Measurements from ENCODE around the gene CREM.

Gene CREM

DNA sequence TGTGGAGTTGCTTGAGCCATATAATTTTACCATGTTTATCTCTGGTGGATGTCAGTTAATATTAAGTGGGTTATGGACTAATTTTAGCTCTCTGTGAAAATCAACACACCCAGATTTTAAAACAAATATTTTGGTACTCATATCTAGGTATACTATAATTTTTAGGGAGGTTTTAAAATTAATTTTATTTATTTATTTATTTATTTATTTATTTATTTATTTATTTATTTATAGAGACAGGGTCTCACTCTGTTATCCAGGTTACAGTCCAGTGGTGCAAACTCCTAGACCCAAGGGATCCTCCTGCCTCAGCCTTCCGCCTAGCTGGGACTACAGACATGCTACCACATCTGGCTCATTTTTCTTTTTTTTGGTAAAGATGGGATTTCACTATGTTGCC lies 7.3 kb upstream of the CREM start:
- DNase-seq (ENCODE audit: low read depth) = no peak
- H3K4me3 ChIP-seq (ENCODE audit: control insufficient read depth, low read depth, low read length) = no peak overlapping the region
- no peak for TF ChIP-seq CTCF (IDR thresholded peaks at IDR 0.05; ENCODE audit: control insufficient read depth, insufficient read depth, low read depth, low read length, missing control alignments)

DNA sequence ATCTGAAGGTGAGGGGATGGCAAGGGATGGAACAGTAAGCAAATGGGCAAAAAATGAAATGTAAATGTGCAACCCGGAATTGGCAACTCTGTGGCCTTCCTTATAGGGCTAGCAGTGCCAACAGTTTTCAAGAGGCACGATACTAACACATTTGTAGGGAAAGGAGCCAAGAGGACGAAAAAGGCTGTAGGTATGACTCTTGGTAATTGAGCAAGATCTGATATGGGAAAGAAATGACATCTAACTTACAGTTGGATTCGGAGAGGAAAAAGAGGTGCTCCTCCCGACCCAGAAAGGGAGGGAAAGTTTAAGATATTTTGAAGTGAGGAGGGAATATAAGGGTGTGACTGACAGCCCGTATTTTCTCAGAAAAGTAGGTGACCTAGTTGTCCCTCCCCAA lies 2.1 kb upstream of the CREM start:
- no peak overlapping the region for H3K4me3 ChIP-seq (ENCODE audit: control insufficient read depth, low read depth, low read length)
- TF ChIP-seq CTCF (IDR thresholded peaks at IDR 0.05; ENCODE audit: control insufficient read depth, insufficient read depth, low read depth, low read length, missing control alignments) = no peak
- DNase-seq (ENCODE audit: low read depth) = no peak

DNA sequence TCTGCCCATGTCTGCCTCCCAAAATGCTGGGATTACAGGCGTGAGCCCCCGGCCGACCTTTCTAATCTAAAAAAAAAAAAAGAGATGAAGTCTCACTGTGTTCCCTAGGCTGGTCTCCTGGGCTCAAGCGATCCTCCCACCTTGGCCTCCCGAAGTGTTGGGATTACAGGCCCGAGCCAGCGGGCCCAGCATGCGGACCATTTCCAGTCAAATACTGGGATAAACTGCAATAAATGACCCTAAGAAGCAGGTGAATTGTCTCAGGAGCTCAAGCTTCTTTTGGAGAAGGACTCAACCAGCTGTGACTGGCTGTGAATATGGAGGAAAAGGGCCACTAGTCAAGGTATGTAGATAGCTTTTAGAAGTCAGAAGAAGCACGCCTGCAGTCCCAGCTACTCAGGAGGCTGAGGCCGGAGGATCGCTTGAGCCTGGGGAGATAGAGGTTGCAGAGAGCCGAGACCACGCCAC lies 550 bp upstream of the CREM start:
- H3K4me3 ChIP-seq (ENCODE audit: control insufficient read depth, low read depth, low read length) = peak overlapping the region; percentile 73
- no peak for TF ChIP-seq CTCF (IDR thresholded peaks at IDR 0.05; ENCODE audit: control insufficient read depth, insufficient read depth, low read depth, low read length, missing control alignments)
- DNase-seq (ENCODE audit: low read depth) = no peak

GRCh38 chr10:35127289-35127891 lies 744 bp downstream of the CREM start:
- H3K4me3 ChIP-seq (ENCODE audit: control insufficient read depth, low read depth, low read length) = peak overlapping the region; percentile 73
- TF ChIP-seq CTCF (IDR thresholded peaks at IDR 0.05; ENCODE audit: control insufficient read depth, insufficient read depth, low read depth, low read length, missing control alignments) = no peak
- DNase-seq (ENCODE audit: low read depth) = no peak

DNA sequence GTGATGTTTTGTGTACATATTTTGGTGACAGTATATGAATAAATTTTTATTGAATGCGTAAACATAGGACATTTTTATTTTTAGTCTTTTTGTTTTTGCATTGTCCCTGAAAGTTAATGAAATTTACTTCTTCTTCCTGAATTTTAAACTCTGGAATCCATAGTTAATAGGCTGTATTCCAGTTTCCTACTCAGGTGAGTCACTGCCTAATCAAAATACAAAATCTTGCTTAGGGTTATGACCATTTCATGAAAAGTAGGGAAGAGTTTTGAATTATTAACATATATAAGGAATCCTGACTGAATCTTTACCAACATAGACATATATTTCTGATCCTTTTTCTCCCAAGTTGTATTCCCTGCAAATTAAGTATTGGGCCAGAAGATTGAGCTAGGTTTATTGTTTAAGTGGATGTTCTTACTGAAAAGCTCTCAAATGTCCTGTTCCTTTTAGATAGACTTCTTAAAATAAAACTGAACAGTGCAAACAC lies 2.6 kb downstream of the CREM start:
- H3K4me3 ChIP-seq (ENCODE audit: control insufficient read depth, low read depth, low read length) = no peak overlapping the region
- no peak for DNase-seq (ENCODE audit: low read depth)

GRCh38 chr10:35130663-35131062 lies 4.0 kb downstream of the CREM start:
- H3K4me3 ChIP-seq (ENCODE audit: control insufficient read depth, low read depth, low read length) = no peak overlapping the region
- no peak for DNase-seq (ENCODE audit: low read depth)
- no peak for TF ChIP-seq CTCF (IDR thresholded peaks at IDR 0.05; ENCODE audit: control insufficient read depth, insufficient read depth, low read depth, low read length, missing control alignments)

More for the DNA sequence above, 2.6 kb downstream of the CREM start:
- no peak for TF ChIP-seq CTCF (IDR thresholded peaks at IDR 0.05; ENCODE audit: control insufficient read depth, insufficient read depth, low read depth, low read length, missing control alignments)

Data from AG09309 (cell line).